Ishikawa (cell line): Measurements from ENCODE around the gene C1R.
A peak's percentile ranks its signal among the peaks of the same experiment; 100 is the strongest.

Experiments used
- CEBPB ChIP-seq: IDR thresholded peaks from 2 replicates; pipeline ENCODE4 v1.6.1; 2012
- CREB1 ChIP-seq: IDR thresholded peaks from 2 replicates; pipeline ENCODE4 v1.6.1; 2012; ENCODE audit warnings: low read depth
- EGR1 ChIP-seq: IDR thresholded peaks from 2 replicates; pipeline ENCODE4 v1.6.1; 2012
- EP300 ChIP-seq: IDR thresholded peaks from 2 replicates; pipeline ENCODE4 v1.6.1; 2012; ENCODE audit warnings: borderline replicate concordance
- FOXM1 ChIP-seq: IDR thresholded peaks from 2 replicates; pipeline ENCODE4 v1.6.1; 2012; ENCODE audit warnings: low read depth, borderline replicate concordance
- NFIC ChIP-seq: IDR thresholded peaks from 2 replicates; pipeline ENCODE4 v1.6.1; 2012
- RAD21 ChIP-seq: IDR thresholded peaks from 2 replicates; pipeline ENCODE4 v1.6.1; 2012; ENCODE audit warnings: low read depth
- REST ChIP-seq: IDR thresholded peaks from 2 replicates; pipeline ENCODE4 v1.6.1; 2012; ENCODE audit warnings: low read depth, mild to moderate bottlenecking
- TAF1 ChIP-seq: IDR thresholded peaks from 2 replicates; pipeline ENCODE4 v1.6.1; 2012; ENCODE audit warnings: low read depth, mild to moderate bottlenecking
- TCF12 ChIP-seq: IDR thresholded peaks from 2 replicates; pipeline ENCODE4 v1.6.1; 2012; ENCODE audit warnings: low read depth
- TEAD4 ChIP-seq: IDR thresholded peaks from 2 replicates; pipeline ENCODE4 v1.6.1; 2012
- USF1 ChIP-seq: IDR thresholded peaks from 2 replicates; pipeline ENCODE4 v1.6.1; 2012
- YY1 ChIP-seq: IDR thresholded peaks from 2 replicates; pipeline ENCODE4 v1.6.1; 2012; ENCODE audit warnings: low read depth
- ZBTB7A ChIP-seq: IDR thresholded peaks from 2 replicates; pipeline ENCODE4 v1.6.1; 2012; ENCODE audit warnings: low read depth
- TF ChIP-seq, protein P1 (sequence below): IDR thresholded peaks from 2 replicates; pipeline ENCODE4 v1.6.1; 2012

C1R gene

DNA sequence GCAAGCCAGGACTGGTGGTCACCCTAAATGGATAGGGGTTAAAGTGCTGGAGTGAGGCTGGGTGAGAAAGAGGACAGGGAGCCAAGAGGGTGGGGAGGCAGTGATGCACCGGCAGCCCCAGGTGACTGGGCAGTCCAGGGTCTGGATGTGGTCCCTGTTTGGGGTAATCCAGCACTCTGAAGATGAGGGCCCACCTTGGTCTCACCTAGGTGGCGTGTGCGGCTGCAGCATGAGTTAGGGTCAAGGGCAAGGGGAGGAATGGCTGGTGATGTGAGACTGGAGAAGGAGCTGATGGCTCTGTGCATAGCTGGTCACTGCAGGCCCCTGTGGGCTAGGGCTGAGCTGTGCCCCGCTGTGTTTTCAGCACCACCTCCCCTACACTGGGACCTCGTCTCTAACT lies 18.4 kb upstream of the C1R start:
- TF ChIP-seq TCF12 (no peak), NFIC (no peak), USF1 (no peak), FOXM1 (no peak), EP300 (no peak), EGR1 (no peak), TEAD4 (no peak), TAF1 (no peak), YY1 (no peak), CEBPB (no peak), RAD21 (no peak), CREB1 (no peak), REST (no peak), ZBTB7A (no peak)
- TF ChIP-seq, protein P1, sequence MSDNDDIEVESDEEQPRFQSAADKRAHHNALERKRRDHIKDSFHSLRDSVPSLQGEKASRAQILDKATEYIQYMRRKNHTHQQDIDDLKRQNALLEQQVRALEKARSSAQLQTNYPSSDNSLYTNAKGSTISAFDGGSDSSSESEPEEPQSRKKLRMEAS, result no peak

DNA sequence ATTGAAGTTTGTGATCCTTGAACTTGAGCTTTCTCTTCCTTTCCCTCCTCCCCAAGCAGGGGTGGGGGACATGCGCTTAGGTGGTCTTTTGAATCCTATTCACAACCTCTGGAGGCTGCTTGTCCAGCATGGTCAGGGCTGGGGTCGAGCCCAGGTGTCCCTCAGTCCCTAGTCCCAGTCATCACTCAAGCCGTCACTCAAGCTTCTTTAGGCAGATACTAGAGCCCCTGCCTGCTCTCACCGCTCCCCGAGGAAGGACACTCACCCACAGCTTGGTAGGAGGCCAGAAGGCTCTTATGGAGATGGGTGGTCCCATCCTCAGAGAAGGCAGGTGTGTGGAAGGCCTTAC lies 17.3 kb upstream of the C1R start:
- TF ChIP-seq TAF1 (no peak), YY1 (no peak), CEBPB (no peak), TEAD4 (no peak), FOXM1 (no peak), EP300 (no peak), CREB1 (no peak), RAD21 (no peak)
- TF ChIP-seq, protein P1, result no peak

GRCh38 chr12:7108796-7109571 lies 16.7 kb upstream of the C1R start, which contains the start of gene C1RL:
TSS of gene C1RL (minus strand) at chr12:7109214. CDS start at chr12:7109180, 34 bp downstream.
- TF ChIP-seq TEAD4, result no peak
- TF ChIP-seq RAD21, result peak; percentile 81
- TF ChIP-seq CEBPB, result peak; percentile 95
- no peak for TF ChIP-seq EP300
- TF ChIP-seq CREB1, result no peak

GRCh38 chr12:7108003-7108795 lies 16.0 kb upstream of the C1R start:
- TF ChIP-seq TEAD4, result no peak

DNA sequence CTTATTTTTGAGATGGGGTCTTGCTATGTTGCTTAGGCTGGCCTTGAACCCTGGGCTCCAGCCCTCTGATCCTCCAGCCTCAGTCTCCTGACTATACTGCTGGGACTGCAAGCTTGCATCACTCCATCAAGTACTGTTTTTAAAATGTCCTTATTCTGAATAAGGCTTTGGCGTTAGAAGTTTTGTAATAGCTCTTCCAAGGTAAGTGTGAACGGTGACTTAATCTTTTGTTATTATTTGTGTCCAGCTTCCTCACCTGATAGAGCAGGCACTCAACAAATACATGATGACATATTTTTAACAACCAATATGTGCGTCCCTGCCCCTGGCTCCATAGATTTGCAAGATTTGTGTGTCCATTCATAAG lies 15.4 kb upstream of the C1R start:
- TF ChIP-seq YY1 (no peak), USF1 (no peak), EGR1 (no peak), NFIC (no peak), EP300 (no peak), TAF1 (no peak), FOXM1 (no peak), ZBTB7A (no peak), REST (no peak), CREB1 (no peak), TEAD4 (no peak), TCF12 (no peak), RAD21 (no peak), CEBPB (no peak)
- TF ChIP-seq, protein P1, result no peak

GRCh38 chr12:7106082-7106481 lies 13.8 kb upstream of the C1R start:
- no peak for TF ChIP-seq TCF12
- TF ChIP-seq ZBTB7A, result no peak
- no peak for TF ChIP-seq USF1
- no peak for TF ChIP-seq TEAD4
- TF ChIP-seq YY1, result no peak
- no peak for TF ChIP-seq EP300
